ENCODE measurements around the gene KRTAP5-2.
"Not testable (repeated sequence)": the region's sequence is repeated elsewhere in the genome, so short reads cannot be mapped to it uniquely, and the experiment has no call there.

KRTAP5-2 gene, protein sequence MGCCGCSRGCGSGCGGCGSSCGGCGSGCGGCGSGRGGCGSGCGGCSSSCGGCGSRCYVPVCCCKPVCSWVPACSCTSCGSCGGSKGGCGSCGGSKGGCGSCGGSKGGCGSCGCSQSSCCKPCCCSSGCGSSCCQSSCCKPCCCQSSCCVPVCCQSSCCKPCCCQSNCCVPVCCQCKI

GRCh38 chr11:1597994-1598380 is at the start of gene KRTAP5-2:
Gene KRTAP5-2, minus strand, starts transcription at chr11:1598294. Its CDS starts 44 bp downstream, at chr11:1598250.
- DNase-seq = no peak

- DNase-seq = not testable (repeated sequence)
Observed at GRCh38 chr11:1646540-1646939, 48.4 kb upstream of the KRTAP5-2 start.

- DNase-seq = no peak
Observed at GRCh38 chr11:1645357-1645821, 47.3 kb upstream of the KRTAP5-2 start.

GRCh38 chr11:1644601-1645356 is 46.7 kb upstream of the KRTAP5-2 start:
- DNase-seq = no peak

DNA sequence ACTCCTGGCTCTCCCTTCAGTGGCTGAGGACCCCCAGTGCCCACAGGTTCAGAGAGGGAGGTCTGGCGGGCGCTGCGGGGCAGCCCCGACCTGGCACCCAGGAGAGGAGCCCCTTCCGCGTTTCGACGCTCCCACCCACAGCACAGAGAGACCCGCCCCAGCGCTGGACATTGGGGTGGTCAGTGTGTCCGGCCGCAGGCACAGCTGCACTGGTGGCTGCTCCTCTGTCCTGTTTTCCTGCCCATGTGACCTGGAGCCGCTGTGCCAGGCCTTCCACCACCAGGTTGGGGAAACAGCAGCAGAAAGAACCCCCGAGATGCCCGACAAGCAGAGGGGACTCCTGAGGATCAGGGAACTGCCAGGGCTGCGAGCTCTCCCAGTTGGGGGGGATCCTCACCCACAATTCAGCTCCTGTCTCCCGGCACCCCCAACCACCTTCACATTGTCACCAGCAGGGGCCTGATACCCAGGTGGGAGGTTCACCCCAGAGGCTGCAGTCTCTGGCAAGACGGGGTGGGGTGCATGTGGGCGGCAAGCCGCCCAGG is 45.1 kb upstream of the KRTAP5-2 start:
- no peak for DNase-seq

DNA sequence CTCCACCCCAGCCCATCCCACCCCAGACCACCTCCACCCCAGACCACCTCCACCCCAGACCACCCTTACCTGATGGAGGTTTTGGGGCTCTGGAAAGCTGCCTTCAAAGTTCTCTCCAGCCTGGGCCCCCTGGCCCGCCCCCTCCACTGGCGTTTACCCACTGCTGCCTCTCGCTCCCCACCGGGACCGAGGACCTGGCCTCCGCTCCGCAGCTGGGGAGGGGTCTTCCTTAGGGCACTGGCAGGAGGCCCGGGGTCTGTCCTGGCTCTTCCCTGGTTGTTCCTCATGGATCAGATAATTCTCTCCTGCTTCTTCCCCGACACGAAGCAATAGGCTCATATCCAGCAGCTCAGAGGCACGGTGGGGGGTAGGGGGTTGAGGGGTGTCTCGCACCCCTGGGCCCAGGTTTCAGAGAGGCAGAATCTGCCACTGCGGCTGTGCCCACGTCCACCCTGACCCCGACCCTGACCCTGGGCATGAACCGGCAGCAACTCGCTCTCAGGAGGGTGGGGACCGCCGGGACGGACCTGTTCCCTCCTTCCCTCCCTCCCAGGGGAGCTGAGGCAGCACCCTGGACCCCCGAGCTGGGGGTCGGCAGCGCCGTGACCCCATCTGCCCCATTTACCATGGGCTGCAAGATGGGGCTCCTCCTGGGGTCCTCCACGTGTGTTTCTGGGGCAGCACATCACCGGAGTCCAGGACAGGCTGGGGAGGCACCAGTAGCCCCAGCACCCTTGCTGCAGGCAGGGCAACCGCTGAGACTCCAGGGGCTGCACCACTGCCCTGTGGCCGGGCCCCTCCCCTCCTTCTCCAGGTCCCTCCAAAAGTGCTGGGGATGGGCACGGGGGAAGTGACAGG is 44.4 kb upstream of the KRTAP5-2 start:
- no peak for DNase-seq

- DNase-seq = no peak
Observed at GRCh38 chr11:1641096-1641495, 43.0 kb upstream of the KRTAP5-2 start.

GRCh38 chr11:1640076-1640946 is 42.2 kb upstream of the KRTAP5-2 start:
- peak in 1 of 2 experiments; percentile 39 for DNase-seq

GRCh38 chr11:1639666-1640065 is 41.6 kb upstream of the KRTAP5-2 start:
- DNase-seq = no peak

DNA sequence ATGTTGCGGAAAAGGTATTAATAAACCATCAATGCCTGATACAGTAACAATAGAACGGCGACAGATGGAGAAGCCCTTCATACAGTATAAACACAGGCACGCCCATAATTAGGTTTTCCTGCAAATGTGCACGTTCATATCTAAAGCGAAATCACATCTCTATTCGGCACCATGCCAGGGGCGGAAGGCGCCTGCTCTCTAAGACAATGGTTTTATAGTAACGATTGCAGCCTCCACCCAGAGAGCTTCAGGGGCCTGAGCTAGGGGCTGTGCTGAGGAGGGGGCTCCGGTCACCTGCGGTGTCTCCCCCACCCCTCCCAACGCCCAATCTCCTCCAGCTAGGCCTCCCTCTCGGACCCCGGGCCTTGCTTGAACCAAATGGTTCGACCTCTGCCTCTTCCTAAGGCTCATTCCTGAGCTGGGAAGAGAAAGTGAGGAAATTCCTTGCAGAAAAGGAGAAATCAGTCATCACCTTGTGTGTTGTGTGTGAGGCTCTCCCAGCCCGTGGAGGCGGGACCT is 41.1 kb upstream of the KRTAP5-2 start:
- DNase-seq = peak; percentile 73 to 87

GRCh38 chr11:1638344-1638743 is 40.2 kb upstream of the KRTAP5-2 start:
- DNase-seq = no peak

DNA sequence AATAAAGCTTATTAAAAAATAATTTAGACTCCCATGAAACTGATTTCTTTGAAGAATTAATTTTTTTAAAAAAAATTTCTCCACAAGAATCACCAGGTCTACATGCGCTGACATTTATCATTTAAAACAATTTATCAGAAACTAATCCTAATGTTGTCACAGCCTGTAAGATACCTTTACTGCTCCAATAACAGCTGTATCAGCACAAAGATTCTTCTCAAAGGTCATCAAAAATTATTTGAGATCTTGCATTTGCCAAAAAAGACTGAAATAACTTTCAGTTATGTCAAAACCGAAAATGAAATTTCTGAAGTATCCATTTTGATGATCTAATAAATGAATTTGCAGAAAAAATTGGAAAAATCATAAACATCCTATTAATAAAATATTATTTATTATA is 39.5 kb upstream of the KRTAP5-2 start:
- no peak for DNase-seq

GRCh38 chr11:1636291-1636950 is 38.3 kb upstream of the KRTAP5-2 start:
- DNase-seq = no peak

DNA sequence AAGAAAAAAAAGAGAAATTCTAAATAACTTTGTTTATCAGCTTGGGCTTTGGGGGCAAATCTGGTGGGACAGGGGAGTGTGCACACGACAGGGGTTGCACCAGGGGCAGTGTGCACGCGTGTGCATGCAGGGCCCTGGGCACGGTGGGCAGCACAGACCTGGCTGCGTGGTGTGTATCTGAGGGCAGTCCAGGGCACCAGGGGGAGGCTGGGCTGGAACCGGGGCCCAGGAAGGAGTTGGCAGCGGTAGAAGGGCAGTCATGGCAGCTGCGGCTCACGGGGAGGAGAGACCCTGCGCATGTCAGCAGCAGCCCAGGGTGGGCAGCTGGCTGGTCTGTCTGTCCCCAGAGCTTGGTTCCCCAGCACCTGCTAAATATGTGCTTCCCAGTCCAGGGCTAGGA is 35.8 kb upstream of the KRTAP5-2 start:
- DNase-seq = no peak

DNA sequence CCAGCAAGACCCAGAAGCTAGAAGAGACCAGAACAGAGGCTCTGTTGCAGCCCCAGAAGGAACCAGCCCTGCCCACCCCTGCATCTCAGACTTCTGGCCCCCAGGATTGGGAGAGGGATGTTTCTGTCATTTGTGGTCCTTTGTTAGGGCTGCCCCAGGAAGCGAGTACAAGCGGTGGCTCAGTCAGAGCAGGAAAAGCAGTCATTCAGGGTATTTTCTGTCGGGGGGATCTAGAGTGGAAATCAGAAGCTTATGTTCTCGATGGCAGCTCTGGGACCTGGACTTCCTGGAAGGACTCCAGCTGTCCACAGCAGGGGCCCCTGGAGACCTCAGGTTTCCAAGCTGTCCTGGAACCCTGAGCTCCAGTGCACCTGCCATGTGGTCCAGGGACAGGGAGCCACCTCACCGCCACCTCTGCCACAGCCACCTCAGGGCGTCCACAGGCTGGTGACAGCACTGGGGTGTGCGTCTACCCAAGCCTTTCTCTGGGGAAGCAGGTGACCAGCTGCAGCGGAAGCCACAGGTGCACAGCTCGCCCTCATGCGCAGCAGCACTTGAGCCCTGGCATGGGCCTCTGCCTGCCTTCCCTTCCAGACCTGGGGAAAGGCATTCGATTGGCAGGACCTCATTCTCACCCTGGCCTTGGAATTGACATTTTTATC is 34.1 kb upstream of the KRTAP5-2 start:
- no peak for DNase-seq

DNA sequence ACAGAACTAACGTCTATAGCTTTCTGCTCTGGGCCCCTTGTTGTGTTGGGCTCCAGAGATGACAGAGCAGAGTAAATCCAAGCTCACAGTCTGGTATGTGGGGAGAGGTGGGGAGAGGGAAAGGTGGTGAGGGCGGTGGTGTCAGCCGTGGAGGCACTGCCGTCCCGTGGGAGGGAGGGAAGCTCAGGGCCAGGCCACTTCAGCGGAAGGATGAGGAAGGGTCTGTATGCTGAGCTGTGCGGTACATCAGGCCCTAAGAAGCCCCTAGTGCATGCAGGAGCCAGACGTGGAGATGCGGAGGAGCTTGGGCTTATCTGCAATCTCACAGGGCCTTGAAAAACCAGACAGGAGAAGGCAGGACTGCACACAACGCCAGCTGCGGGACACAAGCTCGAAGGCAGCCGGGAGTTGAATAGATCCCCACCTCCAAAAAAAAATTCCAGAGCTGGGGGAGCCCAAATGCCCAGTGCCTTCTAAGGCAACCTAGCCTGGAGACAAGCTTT is 33.0 kb upstream of the KRTAP5-2 start:
- no peak for DNase-seq

- no peak for DNase-seq
Observed at GRCh38 chr11:1630271-1630670, 32.2 kb upstream of the KRTAP5-2 start.

DNA sequence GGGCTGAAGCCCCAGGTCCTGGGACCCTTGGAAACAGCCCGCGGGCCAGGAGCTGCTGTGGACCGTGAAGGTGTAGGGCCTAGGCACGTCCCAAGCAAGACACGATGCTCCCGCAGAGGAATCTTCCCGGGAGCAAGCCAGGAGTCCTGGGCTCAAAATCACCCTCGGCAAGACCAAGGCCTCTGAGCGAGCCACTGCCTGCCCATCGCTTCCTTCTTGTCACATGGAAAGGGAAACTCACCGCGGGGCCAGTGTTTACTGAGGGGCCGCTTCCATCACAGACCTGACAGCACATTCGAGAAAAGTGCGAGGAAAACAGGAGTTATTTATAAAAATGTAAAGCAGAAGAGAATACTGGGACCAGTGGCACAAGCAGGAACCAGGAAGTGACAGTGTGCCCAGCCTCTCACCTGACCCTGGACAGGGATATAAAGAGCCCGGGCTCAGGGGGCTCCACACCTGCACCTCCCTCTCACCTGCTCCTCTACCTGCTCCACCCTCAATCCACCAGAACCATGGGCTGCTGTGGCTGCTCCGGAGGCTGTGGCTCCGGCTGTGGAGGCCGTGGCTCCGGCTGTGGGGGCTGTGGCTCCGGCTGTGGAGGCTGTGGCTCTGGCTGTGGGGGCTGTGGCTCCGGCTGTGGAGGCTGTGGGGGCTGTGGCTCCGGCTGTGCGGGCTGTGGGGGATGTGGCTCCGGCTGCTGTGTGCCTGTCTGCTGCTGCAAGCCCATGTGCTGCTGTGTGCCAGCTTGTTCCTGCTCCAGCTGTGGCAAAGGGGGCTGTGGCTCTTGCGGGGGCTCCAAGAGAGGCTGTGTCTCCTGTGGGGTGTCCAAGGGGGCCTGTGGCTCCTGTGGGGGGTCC is 31.5 kb upstream of the KRTAP5-2 start, which contains the start of gene KRTAP5-5:
Gene KRTAP5-5 (plus strand): TSS at position 450 of the 860 bp plus-strand sequence. CDS start 66 bp downstream, at position 516.
- DNase-seq = no peak

Measured in NCI-H2081 (cell line).